ENCODE results near the gene IPO5.

IPO5 gene

GRCh38 chr13:98066636-98067035 lies 113.2 kb downstream of the IPO5 start:
- DNase-seq: no peak

GRCh38 chr13:98068521-98068920 lies 115.0 kb downstream of the IPO5 start:
- no peak for DNase-seq

GRCh38 chr13:98069985-98070384 lies 116.5 kb downstream of the IPO5 start:
- no peak for DNase-seq

- no peak for DNase-seq
Observed at GRCh38 chr13:98071316-98071715, 117.8 kb downstream of the IPO5 start.

GRCh38 chr13:98072476-98072875 lies 119.0 kb downstream of the IPO5 start:
- no peak for DNase-seq
